MM.1S (cell line): ENCODE results near the gene SELENOP.

Source experiments
- DNase-seq: peaks from one replicate; pipeline ENCODE4 v3.0.0-alpha.2; 2015
- H2AFZ ChIP-seq: fragments of 300-600 bp; sonication (generic); 2 replicates; pipeline ENCODE4 v1.6.0; 2016; ENCODE audit warnings: antibody characterized with exemption, low read length
- H3F3A ChIP-seq: fragments of 300-600 bp; sonication (generic); 2 replicates; pipeline ENCODE4 v1.6.1; 2016; ENCODE audit warnings: mild to moderate bottlenecking, antibody characterized with exemption, low read length, moderate library complexity, mixed read lengths; ENCODE audit not compliant: insufficient read depth
- H3K27ac ChIP-seq: fragments of 300-600 bp; sonication (generic); 2 replicates; pipeline ENCODE4 v1.5.1; 2016; ENCODE audit warnings: mild to moderate bottlenecking, low read length
- H3K27me3 ChIP-seq: fragments of 300-600 bp; sonication (generic); replicated peaks from 2 replicates; pipeline ENCODE4 v1.6.0; 2016; ENCODE audit warnings: low read length; ENCODE audit not compliant: insufficient read depth
- H3K36me3 ChIP-seq: fragments of 300-600 bp; sonication (generic); replicated peaks from 2 replicates; pipeline ENCODE4 v1.6.1; 2016; ENCODE audit warnings: mild to moderate bottlenecking, low read length, mixed read lengths; ENCODE audit not compliant: insufficient read depth
- H3K4me1 ChIP-seq: fragments of 300-600 bp; sonication (generic); 2 replicates; pipeline ENCODE4 v1.6.1; 2016; ENCODE audit warnings: low read length, mixed read lengths
- H3K4me2 ChIP-seq: fragments of 300-600 bp; sonication (generic); 2 replicates; pipeline ENCODE4 v1.6.0; 2016; ENCODE audit warnings: low read depth, low read length
- H3K4me3 ChIP-seq: fragments of 300-600 bp; sonication (generic); 2 replicates; pipeline ENCODE4 v1.5.1; 2016; ENCODE audit warnings: low read length, mixed read lengths
- H3K79me2 ChIP-seq: fragments of 300-600 bp; sonication (generic); 2 replicates; pipeline ENCODE4 v1.6.1; 2016; ENCODE audit warnings: mixed run types, low read length, mixed read lengths
- H3K9ac ChIP-seq: fragments of 300-600 bp; sonication (generic); 2 replicates; pipeline ENCODE4 v1.6.1; 2016; ENCODE audit warnings: low read length, mixed read lengths
- H3K9me2 ChIP-seq: fragments of 300-600 bp; sonication (generic); replicated peaks from 2 replicates; pipeline ENCODE4 v1.6.1; 2016; ENCODE audit warnings: mild to moderate bottlenecking, low read length, mixed read lengths; ENCODE audit not compliant: insufficient read depth
- H3K9me3 ChIP-seq: fragments of 300-600 bp; sonication (generic); replicated peaks from 2 replicates; pipeline ENCODE4 v1.6.1; 2016; ENCODE audit warnings: mild to moderate bottlenecking, low read length, mixed read lengths; ENCODE audit not compliant: insufficient read depth
- H4K20me1 ChIP-seq: fragments of 300-600 bp; sonication (generic); 2 replicates; pipeline ENCODE4 v1.6.1; 2016; ENCODE audit warnings: mild to moderate bottlenecking, low read length, moderate library complexity, mixed read lengths; ENCODE audit not compliant: insufficient read depth
- CTCF ChIP-seq: fragments of 300-600 bp; sonication (generic); IDR thresholded peaks from 2 replicates; pipeline ENCODE4 v1.5.1; 2016; ENCODE audit warnings: antibody characterized with exemption, low read length, mixed read lengths
- EZH2 ChIP-seq: fragments of 300-600 bp; sonication (generic); optimal IDR thresholded peaks from 2 replicates; pipeline ENCODE3; 2017; ENCODE audit warnings: low read depth, mild to moderate bottlenecking, antibody characterized with exemption, low read length, mixed read lengths
- EZH2phosphoT487 ChIP-seq: fragments of 300-600 bp; sonication (generic); IDR thresholded peaks from 2 replicates; pipeline ENCODE4 v1.6.1; 2018; ENCODE audit warnings: antibody characterized with exemption, low read length

The SELENOP gene

GRCh38 chr5:42828671-42829070 is 17.0 kb upstream of the SELENOP start:
- Histone ChIP-seq H4K20me1 (no peaks in the 10 kb centered on the region), H3K27me3 (no peaks in the 10 kb centered on the region), H3K9ac (no peak overlapping the region), H2AFZ (no peak overlapping the region), H3K4me3 (no peak overlapping the region), H3K9me2 (no peaks in the 10 kb centered on the region), H3K4me2 (no peak overlapping the region), H3K36me3 (no peaks in the 10 kb centered on the region), H3K9me3 (no peaks in the 10 kb centered on the region), H3K4me1 (no peaks in the 10 kb centered on the region), H3F3A (no peaks in the 10 kb centered on the region), H3K27ac (no peak overlapping the region), H3K79me2 (no peaks in the 10 kb centered on the region)
- TF ChIP-seq EZH2phosphoT487, result no peak
- no peak for DNase-seq

GRCh38 chr5:42826757-42827515 is 15.2 kb upstream of the SELENOP start:
- no peak for TF ChIP-seq EZH2
- TF ChIP-seq CTCF, result no peak
- no peak for TF ChIP-seq EZH2phosphoT487
- H3K4me2 ChIP-seq, result no peak overlapping the region

GRCh38 chr5:42825422-42826148 is 13.9 kb upstream of the SELENOP start:
- H3F3A ChIP-seq, result no peaks in the 10 kb centered on the region
- no peaks in the 10 kb centered on the region for H3K4me1 ChIP-seq
- TF ChIP-seq CTCF (no peak), EZH2 (no peak), EZH2phosphoT487 (no peak)

More at GRCh38 chr5:42826757-42827515, 15.2 kb upstream of the SELENOP start:
- H3K36me3 ChIP-seq, result no peaks in the 10 kb centered on the region
- no peaks in the 10 kb centered on the region for H3K79me2 ChIP-seq
- H3F3A ChIP-seq, result no peaks in the 10 kb centered on the region
- no peaks in the 10 kb centered on the region for H4K20me1 ChIP-seq
- no peaks in the 10 kb centered on the region for H3K4me1 ChIP-seq
- no peaks in the 10 kb centered on the region for H3K27me3 ChIP-seq
- no peak overlapping the region for H3K4me3 ChIP-seq
- no peak overlapping the region for H3K9ac ChIP-seq
- no peak overlapping the region for H2AFZ ChIP-seq
- no peaks in the 10 kb centered on the region for H3K9me3 ChIP-seq
- DNase-seq, result no peak
- no peak overlapping the region for H3K27ac ChIP-seq
- H3K9me2 ChIP-seq, result no peaks in the 10 kb centered on the region

More at GRCh38 chr5:42825422-42826148, 13.9 kb upstream of the SELENOP start:
- Histone ChIP-seq H2AFZ (no peak overlapping the region), H3K27ac (no peak overlapping the region), H3K27me3 (no peaks in the 10 kb centered on the region), H3K4me2 (no peak overlapping the region), H3K36me3 (no peaks in the 10 kb centered on the region), H3K9me3 (no peaks in the 10 kb centered on the region), H3K79me2 (no peaks in the 10 kb centered on the region), H3K4me3 (no peak overlapping the region), H3K9me2 (no peaks in the 10 kb centered on the region), H4K20me1 (no peaks in the 10 kb centered on the region), H3K9ac (no peak overlapping the region)
- DNase-seq, result no peak
